ENCODE measurements around the gene BRD4.
A peak's percentile ranks its signal among the peaks of the same experiment; 100 is the strongest.

The BRD4 gene

GRCh38 chr19:15266683-15267082, 65.7 kb downstream of the BRD4 start:
- no peak for TF ChIP-seq POLR2AphosphoS5 (IDR thresholded peaks at IDR 0.05; ENCODE audit: low read depth, low read length)
- no peak for TF ChIP-seq SIN3A (IDR thresholded peaks at IDR 0.05; ENCODE audit: borderline replicate concordance, insufficient read depth, low read length)
- TF ChIP-seq TAF1 (IDR thresholded peaks at IDR 0.05; ENCODE audit: borderline replicate concordance, insufficient read depth, low read length) = no peak
- TF ChIP-seq REST (IDR thresholded peaks at IDR 0.05; ENCODE audit: insufficient read depth in 1 of 2, low read depth in 2 of 2, low read length in 2 of 2) = no peak
- no peak for TF ChIP-seq FOXP2 (optimal IDR thresholded peaks at IDR 0.05; ENCODE audit: borderline replicate concordance, extremely low read depth, extremely low read length, insufficient read depth)

DNA sequence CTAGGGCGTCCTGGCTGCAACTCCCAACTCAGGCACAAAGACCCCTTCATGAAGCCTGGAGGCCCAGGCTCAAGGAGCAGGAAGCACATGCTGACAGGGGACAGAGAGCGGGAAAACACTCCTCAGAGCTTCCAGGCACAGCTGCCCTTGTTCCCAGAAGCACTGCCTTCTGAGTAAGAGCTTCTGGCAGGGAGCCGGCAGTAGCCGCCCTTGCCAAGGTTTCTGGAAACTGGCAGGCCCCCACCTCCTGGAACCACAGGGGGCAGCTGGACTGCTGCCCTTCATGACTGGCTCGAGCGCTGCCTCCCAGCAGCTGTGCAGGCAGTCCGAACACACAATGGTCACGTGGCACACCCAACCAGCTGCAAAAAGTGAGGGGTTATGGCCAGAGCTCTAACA, 66.5 kb downstream of the BRD4 start:
- TF ChIP-seq POLR2AphosphoS5 (IDR thresholded peaks at IDR 0.05; ENCODE audit: low read depth, low read length) (no peak; the same call in 1 of the 2 replicates), FOXP2 (optimal IDR thresholded peaks at IDR 0.05; ENCODE audit: borderline replicate concordance, extremely low read depth, extremely low read length, insufficient read depth) (peak; percentile 61)

GRCh38 chr19:15265214-15265849, 67.0 kb downstream of the BRD4 start:
- TF ChIP-seq REST (IDR thresholded peaks at IDR 0.05; ENCODE audit: insufficient read depth in 1 of 2, low read depth in 2 of 2, low read length in 2 of 2) = no peak
- 0 out of 2 replicates have a peak, but pooled peaks have one; percentile 16 for TF ChIP-seq POLR2AphosphoS5 (IDR thresholded peaks at IDR 0.05; ENCODE audit: low read depth, low read length)

GRCh38 chr19:15264933-15265206, 67.5 kb downstream of the BRD4 start:
- TF ChIP-seq REST (IDR thresholded peaks at IDR 0.05; ENCODE audit: insufficient read depth in 1 of 2, low read depth in 2 of 2, low read length in 2 of 2) = no peak
- no peak for TF ChIP-seq TAF1 (IDR thresholded peaks at IDR 0.05; ENCODE audit: borderline replicate concordance, insufficient read depth, low read length)
- TF ChIP-seq SIN3A (IDR thresholded peaks at IDR 0.05; ENCODE audit: borderline replicate concordance, insufficient read depth, low read length) = no peak
- TF ChIP-seq FOXP2 (optimal IDR thresholded peaks at IDR 0.05; ENCODE audit: borderline replicate concordance, extremely low read depth, extremely low read length, insufficient read depth) = no peak

GRCh38 chr19:15264061-15264932, 68.0 kb downstream of the BRD4 start:
- TF ChIP-seq REST (IDR thresholded peaks at IDR 0.05; ENCODE audit: insufficient read depth in 1 of 2, low read depth in 2 of 2, low read length in 2 of 2) (no peak), TAF1 (IDR thresholded peaks at IDR 0.05; ENCODE audit: borderline replicate concordance, insufficient read depth, low read length) (no peak), FOXP2 (optimal IDR thresholded peaks at IDR 0.05; ENCODE audit: borderline replicate concordance, extremely low read depth, extremely low read length, insufficient read depth) (no peak), POLR2AphosphoS5 (IDR thresholded peaks at IDR 0.05; ENCODE audit: low read depth, low read length) (no peak), SIN3A (IDR thresholded peaks at IDR 0.05; ENCODE audit: borderline replicate concordance, insufficient read depth, low read length) (no peak)
